ENCODE data around the gene BRSK2.

- TF ChIP-seq CTCF (IDR thresholded peaks at IDR 0.05) (no peak), ZFX (IDR thresholded peaks at IDR 0.05; ENCODE audit: borderline replicate concordance) (no peak)
Observed at GRCh38 chr11:1387521-1387920, 2.2 kb upstream of the BRSK2 start.

Measured in 22Rv1 (cell line).